WTC11 (cell line): ENCODE results near the gene IRF8. TPM values are rescaled to one million over a fixed set of nuclear protein-coding genes. Genes with fewer than 3 reads are reported as not detected.

Source experiments
- ATAC-seq: fragments of 200-7000 bp; cut with Tn5 transposase; 2 replicates; pipeline ENCODE4 v1.10.0; 2021; ENCODE audit warnings: mild to moderate bottlenecking, moderate library complexity
- CTCF ChIA-PET: fragments of 300-600 bp; sonication (Branson Sonifier 250); formaldehyde crosslinking; loops from one replicate; lab custom pipeline; 2021; ENCODE audit warnings: antibody characterized with exemption; lab: Charles Lee
- POLR2A ChIA-PET: fragments of 350-600 bp; sonication (Branson Sonifier 250); formaldehyde crosslinking; loops from one replicate; lab custom pipeline; 2021; ENCODE audit warnings: antibody characterized with exemption; lab: Charles Lee
- DNase-seq: peaks from one replicate; pipeline ENCODE4 v3.0.0; 2021; ENCODE audit warnings: low spot score
- H3K27ac Mint-ChIP-seq: 2 replicates; pipeline ENCODE4 v1.8.0; 2021; ENCODE audit warnings: mixed read lengths
- H3K27me3 Mint-ChIP-seq: 2 replicates; pipeline ENCODE4 v1.8.0; 2021; ENCODE audit warnings: low read depth, mild to moderate bottlenecking, moderate library complexity, mixed read lengths
- H3K36me3 Mint-ChIP-seq: 2 replicates; pipeline ENCODE4 v1.8.0; 2021; ENCODE audit warnings: mixed read lengths
- H3K4me1 Mint-ChIP-seq: 2 replicates; pipeline ENCODE4 v1.8.0; 2022; ENCODE audit warnings: mixed read lengths
- H3K4me3 Mint-ChIP-seq: 2 replicates; pipeline ENCODE4 v1.8.0; 2021; ENCODE audit warnings: mild to moderate bottlenecking, moderate library complexity, mixed read lengths
- H3K9me3 Mint-ChIP-seq: 2 replicates; pipeline ENCODE4 v1.8.0; 2021; ENCODE audit warnings: mixed read lengths
- GABPB1 ChIP-seq: sonication (generic); formaldehyde crosslinking; IDR thresholded peaks from 2 replicates; pipeline ENCODE4 v1.8.1; 2023; ENCODE audit warnings: mild to moderate bottlenecking, missing genetic modification reagents
- GTF2I ChIP-seq: fragments of 250-450 bp; sonication (Bioruptor Pico); conservative IDR thresholded peaks from 2 replicates; pipeline ENCODE4 v1.4.0; 2021; ENCODE audit warnings: mild to moderate bottlenecking
- HMGA2 ChIP-seq: fragments of 250-450 bp; sonication (Bioruptor Pico); IDR thresholded peaks from 2 replicates; pipeline ENCODE4 v1.4.0; 2021; ENCODE audit warnings: mild to moderate bottlenecking, moderate library complexity
- MYBL2 ChIP-seq: sonication (generic); formaldehyde crosslinking; IDR thresholded peaks from 2 replicates; pipeline ENCODE4 v1.8.1; 2023; ENCODE audit warnings: mild to moderate bottlenecking, moderate library complexity, missing genetic modification reagents
- NFE2L1 ChIP-seq: sonication (generic); formaldehyde crosslinking; IDR thresholded peaks from 2 replicates; pipeline ENCODE4 v1.8.1; 2023; ENCODE audit warnings: missing genetic modification reagents
- RORB ChIP-seq: fragments of 250-450 bp; sonication (Bioruptor Pico); IDR thresholded peaks from 2 replicates; pipeline ENCODE4 v1.9.0; 2021; ENCODE audit warnings: mild to moderate bottlenecking
- TEAD4 ChIP-seq: sonication (generic); formaldehyde crosslinking; IDR thresholded peaks from 2 replicates; pipeline ENCODE4 v1.8.0; 2022; ENCODE audit warnings: mild to moderate bottlenecking, missing genetic modification reagents
- TP53 ChIP-seq: sonication (generic); formaldehyde crosslinking; IDR thresholded peaks from 2 replicates; pipeline ENCODE4 v1.8.1; 2023; ENCODE audit warnings: mild to moderate bottlenecking, missing genetic modification reagents
- ZNF219 ChIP-seq: sonication (generic); formaldehyde crosslinking; IDR thresholded peaks from 2 replicates; pipeline ENCODE4 v1.8.0; 2023; ENCODE audit warnings: missing genetic modification reagents, mild to moderate bottlenecking, borderline replicate concordance
- ZNF396 ChIP-seq: fragments of 250-450 bp; sonication (Bioruptor Pico); IDR thresholded peaks from 2 replicates; pipeline ENCODE4 v1.8.0; 2021; ENCODE audit warnings: mild to moderate bottlenecking, moderate library complexity, borderline replicate concordance
- ZNF671 ChIP-seq: fragments of 250-450 bp; sonication (Bioruptor Pico); IDR thresholded peaks from 2 replicates; pipeline ENCODE4 v1.8.0; 2021; ENCODE audit warnings: mild to moderate bottlenecking
- total RNA-seq: library from RNA; stranded (reverse); gene quantifications from 3 replicates; pipeline ENCODE4 v1.2.3, GENCODE V29; 2021
- TF ChIP-seq, protein P1 (sequence below): sonication (generic); formaldehyde crosslinking; IDR thresholded peaks from 2 replicates; pipeline ENCODE4 v1.8.1; 2023; ENCODE audit warnings: mild to moderate bottlenecking, missing genetic modification reagents, moderate library complexity
- TF ChIP-seq, protein P2 (sequence below): sonication (generic); formaldehyde crosslinking; IDR thresholded peaks from 2 replicates; pipeline ENCODE4 v1.8.0; 2023; ENCODE audit warnings: missing genetic modification reagents, mild to moderate bottlenecking, borderline replicate concordance
- TF ChIP-seq, protein P3 (sequence below): sonication (generic); formaldehyde crosslinking; IDR thresholded peaks from 2 replicates; pipeline ENCODE4 v1.8.1; 2023; ENCODE audit warnings: mild to moderate bottlenecking, missing genetic modification reagents
- TF ChIP-seq, protein P4 (sequence below): sonication (generic); formaldehyde crosslinking; IDR thresholded peaks from 2 replicates; pipeline ENCODE4 v1.8.1; 2022; ENCODE audit warnings: mild to moderate bottlenecking, moderate library complexity, missing genetic modification reagents
- TF ChIP-seq, protein P5 (sequence below): sonication (generic); formaldehyde crosslinking; conservative IDR thresholded peaks from 2 replicates; pipeline ENCODE4 v1.8.1; 2023; ENCODE audit warnings: mild to moderate bottlenecking, low read depth, missing genetic modification reagents, moderate library complexity
- TF ChIP-seq, protein P6 (sequence below): sonication (generic); formaldehyde crosslinking; IDR thresholded peaks from 2 replicates; pipeline ENCODE4 v1.8.0; 2023; ENCODE audit warnings: missing genetic modification reagents
- TF ChIP-seq, protein P7 (sequence below): sonication (generic); formaldehyde crosslinking; IDR thresholded peaks from 2 replicates; pipeline ENCODE4 v1.8.1; 2023; ENCODE audit warnings: mild to moderate bottlenecking, missing genetic modification reagents, moderate library complexity
- TF ChIP-seq, protein P8 (sequence below): sonication (generic); formaldehyde crosslinking; IDR thresholded peaks from 2 replicates; pipeline ENCODE4 v1.8.1; 2023; ENCODE audit warnings: mild to moderate bottlenecking, missing genetic modification reagents, borderline replicate concordance

IRF8 gene
- total RNA-seq, 1 experiment from 2014 or later, result 1.1 TPM

DNA sequence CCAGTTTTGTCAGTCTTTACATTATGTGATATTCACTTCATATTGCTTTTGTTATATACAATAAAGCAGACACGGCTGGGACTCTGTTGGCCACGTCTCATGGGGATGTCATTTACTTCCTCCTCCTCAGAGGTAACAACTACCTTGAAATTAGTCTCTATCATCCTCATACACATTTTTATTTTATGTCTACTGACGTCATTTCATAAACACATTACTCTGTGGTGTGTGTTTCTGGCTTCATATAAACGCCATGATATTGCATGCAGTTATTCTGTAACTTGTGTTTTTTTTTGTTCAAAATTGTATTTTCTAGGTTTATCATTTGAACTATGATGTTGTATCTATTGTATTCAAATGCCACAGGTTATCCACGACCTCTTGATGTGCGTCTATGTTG, 13.4 kb upstream of the IRF8 start:
- Mint-ChIP-seq H3K4me1 (no peaks in the 10 kb centered on the region), H3K4me3 (no peak overlapping the region), H3K27me3 (peaks cover 17% of the 10 kb centered on the region), H3K27ac (no peak overlapping the region), H3K9me3 (no peaks in the 10 kb centered on the region), H3K36me3 (no peaks in the 10 kb centered on the region)
- no peak for TF ChIP-seq MYBL2
- no peak for TF ChIP-seq HMGA2 (CRISPR knock-in tag)
- TF ChIP-seq, protein P1, sequence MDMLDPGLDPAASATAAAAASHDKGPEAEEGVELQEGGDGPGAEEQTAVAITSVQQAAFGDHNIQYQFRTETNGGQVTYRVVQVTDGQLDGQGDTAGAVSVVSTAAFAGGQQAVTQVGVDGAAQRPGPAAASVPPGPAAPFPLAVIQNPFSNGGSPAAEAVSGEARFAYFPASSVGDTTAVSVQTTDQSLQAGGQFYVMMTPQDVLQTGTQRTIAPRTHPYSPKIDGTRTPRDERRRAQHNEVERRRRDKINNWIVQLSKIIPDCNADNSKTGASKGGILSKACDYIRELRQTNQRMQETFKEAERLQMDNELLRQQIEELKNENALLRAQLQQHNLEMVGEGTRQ, result no peak
- TF ChIP-seq ZNF219, result no peak
- no peak for TF ChIP-seq RORB
- TF ChIP-seq ZNF671 (CRISPR knock-in tag), result no peak
- no peak for TF ChIP-seq GABPB1
- TF ChIP-seq, protein P2, sequence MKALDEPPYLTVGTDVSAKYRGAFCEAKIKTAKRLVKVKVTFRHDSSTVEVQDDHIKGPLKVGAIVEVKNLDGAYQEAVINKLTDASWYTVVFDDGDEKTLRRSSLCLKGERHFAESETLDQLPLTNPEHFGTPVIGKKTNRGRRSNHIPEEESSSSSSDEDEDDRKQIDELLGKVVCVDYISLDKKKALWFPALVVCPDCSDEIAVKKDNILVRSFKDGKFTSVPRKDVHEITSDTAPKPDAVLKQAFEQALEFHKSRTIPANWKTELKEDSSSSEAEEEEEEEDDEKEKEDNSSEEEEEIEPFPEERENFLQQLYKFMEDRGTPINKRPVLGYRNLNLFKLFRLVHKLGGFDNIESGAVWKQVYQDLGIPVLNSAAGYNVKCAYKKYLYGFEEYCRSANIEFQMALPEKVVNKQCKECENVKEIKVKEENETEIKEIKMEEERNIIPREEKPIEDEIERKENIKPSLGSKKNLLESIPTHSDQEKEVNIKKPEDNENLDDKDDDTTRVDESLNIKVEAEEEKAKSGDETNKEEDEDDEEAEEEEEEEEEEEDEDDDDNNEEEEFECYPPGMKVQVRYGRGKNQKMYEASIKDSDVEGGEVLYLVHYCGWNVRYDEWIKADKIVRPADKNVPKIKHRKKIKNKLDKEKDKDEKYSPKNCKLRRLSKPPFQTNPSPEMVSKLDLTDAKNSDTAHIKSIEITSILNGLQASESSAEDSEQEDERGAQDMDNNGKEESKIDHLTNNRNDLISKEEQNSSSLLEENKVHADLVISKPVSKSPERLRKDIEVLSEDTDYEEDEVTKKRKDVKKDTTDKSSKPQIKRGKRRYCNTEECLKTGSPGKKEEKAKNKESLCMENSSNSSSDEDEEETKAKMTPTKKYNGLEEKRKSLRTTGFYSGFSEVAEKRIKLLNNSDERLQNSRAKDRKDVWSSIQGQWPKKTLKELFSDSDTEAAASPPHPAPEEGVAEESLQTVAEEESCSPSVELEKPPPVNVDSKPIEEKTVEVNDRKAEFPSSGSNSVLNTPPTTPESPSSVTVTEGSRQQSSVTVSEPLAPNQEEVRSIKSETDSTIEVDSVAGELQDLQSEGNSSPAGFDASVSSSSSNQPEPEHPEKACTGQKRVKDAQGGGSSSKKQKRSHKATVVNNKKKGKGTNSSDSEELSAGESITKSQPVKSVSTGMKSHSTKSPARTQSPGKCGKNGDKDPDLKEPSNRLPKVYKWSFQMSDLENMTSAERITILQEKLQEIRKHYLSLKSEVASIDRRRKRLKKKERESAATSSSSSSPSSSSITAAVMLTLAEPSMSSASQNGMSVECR, result no peak
- TF ChIP-seq, protein P3, sequence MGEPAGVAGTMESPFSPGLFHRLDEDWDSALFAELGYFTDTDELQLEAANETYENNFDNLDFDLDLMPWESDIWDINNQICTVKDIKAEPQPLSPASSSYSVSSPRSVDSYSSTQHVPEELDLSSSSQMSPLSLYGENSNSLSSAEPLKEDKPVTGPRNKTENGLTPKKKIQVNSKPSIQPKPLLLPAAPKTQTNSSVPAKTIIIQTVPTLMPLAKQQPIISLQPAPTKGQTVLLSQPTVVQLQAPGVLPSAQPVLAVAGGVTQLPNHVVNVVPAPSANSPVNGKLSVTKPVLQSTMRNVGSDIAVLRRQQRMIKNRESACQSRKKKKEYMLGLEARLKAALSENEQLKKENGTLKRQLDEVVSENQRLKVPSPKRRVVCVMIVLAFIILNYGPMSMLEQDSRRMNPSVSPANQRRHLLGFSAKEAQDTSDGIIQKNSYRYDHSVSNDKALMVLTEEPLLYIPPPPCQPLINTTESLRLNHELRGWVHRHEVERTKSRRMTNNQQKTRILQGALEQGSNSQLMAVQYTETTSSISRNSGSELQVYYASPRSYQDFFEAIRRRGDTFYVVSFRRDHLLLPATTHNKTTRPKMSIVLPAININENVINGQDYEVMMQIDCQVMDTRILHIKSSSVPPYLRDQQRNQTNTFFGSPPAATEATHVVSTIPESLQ (CRISPR knock-in tag), result no peak
- no peak for TF ChIP-seq ZNF396 (CRISPR knock-in tag)
- no peak for TF ChIP-seq TP53
- TF ChIP-seq, protein P4, sequence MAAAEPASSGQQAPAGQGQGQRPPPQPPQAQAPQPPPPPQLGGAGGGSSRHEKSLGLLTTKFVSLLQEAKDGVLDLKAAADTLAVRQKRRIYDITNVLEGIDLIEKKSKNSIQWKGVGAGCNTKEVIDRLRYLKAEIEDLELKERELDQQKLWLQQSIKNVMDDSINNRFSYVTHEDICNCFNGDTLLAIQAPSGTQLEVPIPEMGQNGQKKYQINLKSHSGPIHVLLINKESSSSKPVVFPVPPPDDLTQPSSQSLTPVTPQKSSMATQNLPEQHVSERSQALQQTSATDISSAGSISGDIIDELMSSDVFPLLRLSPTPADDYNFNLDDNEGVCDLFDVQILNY, result no peak
- TF ChIP-seq TEAD4, result no peak
- TF ChIP-seq, protein P5, sequence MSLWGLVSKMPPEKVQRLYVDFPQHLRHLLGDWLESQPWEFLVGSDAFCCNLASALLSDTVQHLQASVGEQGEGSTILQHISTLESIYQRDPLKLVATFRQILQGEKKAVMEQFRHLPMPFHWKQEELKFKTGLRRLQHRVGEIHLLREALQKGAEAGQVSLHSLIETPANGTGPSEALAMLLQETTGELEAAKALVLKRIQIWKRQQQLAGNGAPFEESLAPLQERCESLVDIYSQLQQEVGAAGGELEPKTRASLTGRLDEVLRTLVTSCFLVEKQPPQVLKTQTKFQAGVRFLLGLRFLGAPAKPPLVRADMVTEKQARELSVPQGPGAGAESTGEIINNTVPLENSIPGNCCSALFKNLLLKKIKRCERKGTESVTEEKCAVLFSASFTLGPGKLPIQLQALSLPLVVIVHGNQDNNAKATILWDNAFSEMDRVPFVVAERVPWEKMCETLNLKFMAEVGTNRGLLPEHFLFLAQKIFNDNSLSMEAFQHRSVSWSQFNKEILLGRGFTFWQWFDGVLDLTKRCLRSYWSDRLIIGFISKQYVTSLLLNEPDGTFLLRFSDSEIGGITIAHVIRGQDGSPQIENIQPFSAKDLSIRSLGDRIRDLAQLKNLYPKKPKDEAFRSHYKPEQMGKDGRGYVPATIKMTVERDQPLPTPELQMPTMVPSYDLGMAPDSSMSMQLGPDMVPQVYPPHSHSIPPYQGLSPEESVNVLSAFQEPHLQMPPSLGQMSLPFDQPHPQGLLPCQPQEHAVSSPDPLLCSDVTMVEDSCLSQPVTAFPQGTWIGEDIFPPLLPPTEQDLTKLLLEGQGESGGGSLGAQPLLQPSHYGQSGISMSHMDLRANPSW, result no peak
- TF ChIP-seq GTF2I (CRISPR knock-in tag), result no peak
- TF ChIP-seq, protein P6, sequence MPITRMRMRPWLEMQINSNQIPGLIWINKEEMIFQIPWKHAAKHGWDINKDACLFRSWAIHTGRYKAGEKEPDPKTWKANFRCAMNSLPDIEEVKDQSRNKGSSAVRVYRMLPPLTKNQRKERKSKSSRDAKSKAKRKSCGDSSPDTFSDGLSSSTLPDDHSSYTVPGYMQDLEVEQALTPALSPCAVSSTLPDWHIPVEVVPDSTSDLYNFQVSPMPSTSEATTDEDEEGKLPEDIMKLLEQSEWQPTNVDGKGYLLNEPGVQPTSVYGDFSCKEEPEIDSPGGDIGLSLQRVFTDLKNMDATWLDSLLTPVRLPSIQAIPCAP (CRISPR knock-in tag), result no peak
- TF ChIP-seq, protein P7, sequence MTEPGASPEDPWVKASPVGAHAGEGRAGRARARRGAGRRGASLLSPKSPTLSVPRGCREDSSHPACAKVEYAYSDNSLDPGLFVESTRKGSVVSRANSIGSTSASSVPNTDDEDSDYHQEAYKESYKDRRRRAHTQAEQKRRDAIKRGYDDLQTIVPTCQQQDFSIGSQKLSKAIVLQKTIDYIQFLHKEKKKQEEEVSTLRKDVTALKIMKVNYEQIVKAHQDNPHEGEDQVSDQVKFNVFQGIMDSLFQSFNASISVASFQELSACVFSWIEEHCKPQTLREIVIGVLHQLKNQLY (CRISPR knock-in tag), result no peak
- no peak for TF ChIP-seq NFE2L1 (CRISPR knock-in tag)
- TF ChIP-seq, protein P8, sequence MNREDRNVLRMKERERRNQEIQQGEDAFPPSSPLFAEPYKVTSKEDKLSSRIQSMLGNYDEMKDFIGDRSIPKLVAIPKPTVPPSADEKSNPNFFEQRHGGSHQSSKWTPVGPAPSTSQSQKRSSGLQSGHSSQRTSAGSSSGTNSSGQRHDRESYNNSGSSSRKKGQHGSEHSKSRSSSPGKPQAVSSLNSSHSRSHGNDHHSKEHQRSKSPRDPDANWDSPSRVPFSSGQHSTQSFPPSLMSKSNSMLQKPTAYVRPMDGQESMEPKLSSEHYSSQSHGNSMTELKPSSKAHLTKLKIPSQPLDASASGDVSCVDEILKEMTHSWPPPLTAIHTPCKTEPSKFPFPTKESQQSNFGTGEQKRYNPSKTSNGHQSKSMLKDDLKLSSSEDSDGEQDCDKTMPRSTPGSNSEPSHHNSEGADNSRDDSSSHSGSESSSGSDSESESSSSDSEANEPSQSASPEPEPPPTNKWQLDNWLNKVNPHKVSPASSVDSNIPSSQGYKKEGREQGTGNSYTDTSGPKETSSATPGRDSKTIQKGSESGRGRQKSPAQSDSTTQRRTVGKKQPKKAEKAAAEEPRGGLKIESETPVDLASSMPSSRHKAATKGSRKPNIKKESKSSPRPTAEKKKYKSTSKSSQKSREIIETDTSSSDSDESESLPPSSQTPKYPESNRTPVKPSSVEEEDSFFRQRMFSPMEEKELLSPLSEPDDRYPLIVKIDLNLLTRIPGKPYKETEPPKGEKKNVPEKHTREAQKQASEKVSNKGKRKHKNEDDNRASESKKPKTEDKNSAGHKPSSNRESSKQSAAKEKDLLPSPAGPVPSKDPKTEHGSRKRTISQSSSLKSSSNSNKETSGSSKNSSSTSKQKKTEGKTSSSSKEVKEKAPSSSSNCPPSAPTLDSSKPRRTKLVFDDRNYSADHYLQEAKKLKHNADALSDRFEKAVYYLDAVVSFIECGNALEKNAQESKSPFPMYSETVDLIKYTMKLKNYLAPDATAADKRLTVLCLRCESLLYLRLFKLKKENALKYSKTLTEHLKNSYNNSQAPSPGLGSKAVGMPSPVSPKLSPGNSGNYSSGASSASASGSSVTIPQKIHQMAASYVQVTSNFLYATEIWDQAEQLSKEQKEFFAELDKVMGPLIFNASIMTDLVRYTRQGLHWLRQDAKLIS (CRISPR knock-in tag), result no peak
- DNase-seq, result no peak
- ATAC-seq, result no peak
- CTCF ChIA-PET, result no interaction called here
- POLR2A ChIA-PET, result no interaction called here
